ENCODE data around the gene IFNL3.

GRCh38 chr19:39270036-39270871 lies 25.4 kb upstream of the IFNL3 start:
- TF ChIP-seq CTCF (IDR thresholded peaks at IDR 0.05) = no peak
- TF ChIP-seq EP300 (IDR thresholded peaks at IDR 0.05) = no peak

Measured in sigmoid colon (tissue), 4 donors.